ENCODE measurements around the gene GHRH.

GHRH gene

GRCh38 chr20:37235065-37235464 is 26.5 kb downstream of the GHRH start:
- DNase-seq, result no peak

GRCh38 chr20:37234254-37234581 is 27.4 kb downstream of the GHRH start:
- no peak for DNase-seq

GRCh38 chr20:37233548-37234253 is 27.9 kb downstream of the GHRH start:
- DNase-seq, result no peak

- no peak for DNase-seq
Observed at GRCh38 chr20:37231947-37232630, 29.5 kb downstream of the GHRH start.

- no peak for DNase-seq
Observed at GRCh38 chr20:37230200-37230599, 31.4 kb downstream of the GHRH start.

- no peak for DNase-seq
Observed at GRCh38 chr20:37229357-37229756, 32.3 kb downstream of the GHRH start.

- DNase-seq, result no peak
Observed at GRCh38 chr20:37228656-37229055, 33.0 kb downstream of the GHRH start.

GRCh38 chr20:37228082-37228481 is 33.5 kb downstream of the GHRH start:
- DNase-seq, result no peak

GRCh38 chr20:37226889-37227288 is 34.7 kb downstream of the GHRH start:
- DNase-seq, result no peak

GRCh38 chr20:37225146-37225545 is 36.5 kb downstream of the GHRH start:
- DNase-seq, result no peak

GRCh38 chr20:37223053-37223452 is 38.6 kb downstream of the GHRH start:
- no peak for DNase-seq

- DNase-seq, result no peak
Observed at GRCh38 chr20:37222086-37222485, 39.5 kb downstream of the GHRH start.

GRCh38 chr20:37220731-37221130 is 40.9 kb downstream of the GHRH start:
- no peak for DNase-seq

GRCh38 chr20:37219751-37220668 is 41.6 kb downstream of the GHRH start:
- no peak for DNase-seq

GRCh38 chr20:37218976-37219375 is 42.6 kb downstream of the GHRH start:
- DNase-seq, result no peak

- no peak for DNase-seq
Observed at GRCh38 chr20:37218441-37218840, 43.2 kb downstream of the GHRH start.

GRCh38 chr20:37209661-37210314 is 51.8 kb downstream of the GHRH start:
- DNase-seq, result no peak

- no peak for DNase-seq
Observed at GRCh38 chr20:37209193-37209592, 52.4 kb downstream of the GHRH start.

- DNase-seq, result no peak
Observed at GRCh38 chr20:37207171-37207570, 54.4 kb downstream of the GHRH start.

GRCh38 chr20:37205794-37206193 is 55.8 kb downstream of the GHRH start:
- no peak for DNase-seq

GRCh38 chr20:37205130-37205529 is 56.5 kb downstream of the GHRH start:
- DNase-seq, result no peak

GRCh38 chr20:37204056-37204455 is 57.6 kb downstream of the GHRH start:
- no peak for DNase-seq

GRCh38 chr20:37202267-37202943 is 59.2 kb downstream of the GHRH start:
- no peak for DNase-seq
